Astrocyte (in vitro differentiated cells and primary cell): Measurements from ENCODE around the gene ZNF837.

Experiments
- EZH2 ChIP-seq: IDR thresholded peaks from 2 replicates; pipeline ENCODE4 v1.6.1; 2012; ENCODE audit warnings: mild to moderate bottlenecking, low read length, inconsistent platforms; ENCODE audit not compliant: insufficient read depth
- TF ChIP-seq, protein P1 (sequence below): IDR thresholded peaks from 2 replicates; pipeline ENCODE4 v1.5.1; 2011; ENCODE audit warnings: low read depth, mild to moderate bottlenecking, inconsistent platforms, low read length, moderate library complexity; ENCODE audit not compliant: insufficient read depth

DNA sequence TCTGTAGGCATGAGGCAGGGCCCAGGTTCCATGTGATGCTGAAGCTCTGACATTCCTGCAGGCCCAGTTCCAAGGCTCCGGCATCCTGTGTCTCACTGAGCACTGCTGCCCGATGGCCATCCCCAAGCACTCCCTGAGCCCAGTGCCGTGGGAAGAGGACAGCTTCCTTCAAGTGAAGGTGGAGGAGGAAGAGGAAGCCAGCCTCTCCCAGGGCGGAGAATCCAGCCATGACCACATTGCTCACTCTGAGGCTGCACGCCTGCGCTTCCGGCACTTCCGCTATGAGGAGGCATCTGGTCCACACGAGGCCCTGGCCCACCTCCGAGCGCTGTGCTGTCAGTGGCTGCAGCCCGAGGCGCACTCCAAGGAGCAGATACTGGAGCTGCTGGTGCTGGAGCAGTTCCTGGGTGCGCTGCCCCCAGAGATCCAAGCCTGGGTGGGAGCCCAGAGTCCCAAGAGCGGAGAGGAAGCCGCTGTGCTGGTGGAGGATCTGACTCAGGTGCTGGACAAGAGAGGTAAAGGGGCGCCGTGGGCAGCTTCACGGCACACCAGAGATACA, 46.1 kb downstream of the ZNF837 start:
- TF ChIP-seq, protein P1, sequence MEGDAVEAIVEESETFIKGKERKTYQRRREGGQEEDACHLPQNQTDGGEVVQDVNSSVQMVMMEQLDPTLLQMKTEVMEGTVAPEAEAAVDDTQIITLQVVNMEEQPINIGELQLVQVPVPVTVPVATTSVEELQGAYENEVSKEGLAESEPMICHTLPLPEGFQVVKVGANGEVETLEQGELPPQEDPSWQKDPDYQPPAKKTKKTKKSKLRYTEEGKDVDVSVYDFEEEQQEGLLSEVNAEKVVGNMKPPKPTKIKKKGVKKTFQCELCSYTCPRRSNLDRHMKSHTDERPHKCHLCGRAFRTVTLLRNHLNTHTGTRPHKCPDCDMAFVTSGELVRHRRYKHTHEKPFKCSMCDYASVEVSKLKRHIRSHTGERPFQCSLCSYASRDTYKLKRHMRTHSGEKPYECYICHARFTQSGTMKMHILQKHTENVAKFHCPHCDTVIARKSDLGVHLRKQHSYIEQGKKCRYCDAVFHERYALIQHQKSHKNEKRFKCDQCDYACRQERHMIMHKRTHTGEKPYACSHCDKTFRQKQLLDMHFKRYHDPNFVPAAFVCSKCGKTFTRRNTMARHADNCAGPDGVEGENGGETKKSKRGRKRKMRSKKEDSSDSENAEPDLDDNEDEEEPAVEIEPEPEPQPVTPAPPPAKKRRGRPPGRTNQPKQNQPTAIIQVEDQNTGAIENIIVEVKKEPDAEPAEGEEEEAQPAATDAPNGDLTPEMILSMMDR, result no peak
- TF ChIP-seq EZH2, result no peak
